ENCODE measurements around the gene CSPG5. TPM values are rescaled to one million over a fixed set of nuclear protein-coding genes. Genes with fewer than 3 reads are reported as not detected.

CSPG5 gene
- total RNA-seq, 1 experiment from 2014 or later: 5.7 TPM

- no peak overlapping the region for H3K4me3 Mint-ChIP-seq
Measured at GRCh38 chr3:47567149-47567548, 11.5 kb downstream of the CSPG5 start.

More at GRCh38 chr3:47567149-47567548, 11.5 kb downstream of the CSPG5 start:
- Histone ChIP-seq H3K23me2 (ENCODE audit: insufficient read length, low read depth, low read length, poor library complexity, severe bottlenecking) (no peaks in the 10 kb centered on the region), H3K9ac (ENCODE audit: extremely low read depth, insufficient read length, low read length) (no peak overlapping the region), H3K79me2 (ENCODE audit: insufficient read depth, low read length) (no peaks in the 10 kb centered on the region), H2BK12ac (ENCODE audit: insufficient read length, low read depth, low read length) (no peak overlapping the region), H3K23ac (ENCODE audit: insufficient read length, low read depth, low read length) (no peak overlapping the region), H3K9me3 (ENCODE audit: control insufficient read depth, low read depth, low read length) (no peaks in the 10 kb centered on the region), H4K91ac (ENCODE audit: insufficient read length, low read depth, low read length) (no peak overlapping the region), H4K5ac (ENCODE audit: insufficient read length, low read depth, low read length) (no peak overlapping the region), H4K8ac (replicated peaks; ENCODE audit: insufficient read length, low read depth, low read length) (no peak overlapping the region), H2BK20ac (ENCODE audit: low read depth, low read length, poor library complexity, severe bottlenecking) (no peak overlapping the region), H3K4me2 (ENCODE audit: insufficient read depth, insufficient read length, low read length) (no peak overlapping the region), H3T11ph (ENCODE audit: low read length) (no peak overlapping the region), H3K27ac (ENCODE audit: insufficient read length, low read depth, low read length) (no peak overlapping the region), H2AFZ (ENCODE audit: low read length) (no peak overlapping the region), H2BK120ac (ENCODE audit: low read depth, low read length, poor library complexity, severe bottlenecking) (no peak overlapping the region), H2BK5ac (ENCODE audit: insufficient read length, low read length) (no peak overlapping the region), H2AK5ac (ENCODE audit: insufficient read length, low read length) (no peak overlapping the region), H3K4me1 (ENCODE audit: insufficient read depth, low read length) (no peaks in the 10 kb centered on the region), H3K27me3 (ENCODE audit: insufficient read depth, low read length) (no peaks in the 10 kb centered on the region), H3K79me1 (ENCODE audit: insufficient read depth, low read depth, low read length, poor library complexity, severe bottlenecking) (no peaks in the 10 kb centered on the region), H4K20me1 (ENCODE audit: control insufficient read depth, insufficient read depth, insufficient read length) (no peaks in the 10 kb centered on the region), H3K4ac (ENCODE audit: low read depth, low read length) (no peak overlapping the region), H3K14ac (ENCODE audit: insufficient read depth, low read length) (no peak overlapping the region), H2BK15ac (ENCODE audit: low read depth, low read length) (no peak overlapping the region), H3K18ac (ENCODE audit: insufficient read length, low read depth, low read length) (no peak overlapping the region), H3K56ac (ENCODE audit: insufficient read length, low read depth, low read length) (no peak overlapping the region)
- peaks cover 0 to 6% of the 10 kb centered on the region in 2 experiments; a peak in 2 of 4 replicates for H3K4me1 Mint-ChIP-seq
- peaks cover 1% of the 10 kb centered on the region; the same call in 1 of the 2 replicates for H3K27me3 Mint-ChIP-seq (ENCODE audit: low read depth)
- H3K9me3 Mint-ChIP-seq: no peaks in the 10 kb centered on the region
- whole genome bisulfite sequencing (ENCODE audit: extremely low coverage, insufficient read length, low lambda C conversion rate): no CpG with 5 or more reads among the region's 4 CpGs
- H3K36me3 Mint-ChIP-seq (ENCODE audit: insufficient read depth in 1 of 3, low read depth in 3 of 3): no peaks in the 10 kb centered on the region; a peak in 1 of 7 replicates
- no peak for TF ChIP-seq CTCF (conservative IDR thresholded peaks at IDR 0.05)
- no peak for DNase-seq
- H3K27ac Mint-ChIP-seq: no peak overlapping the region
